ENCODE results near the gene PIM3.
A peak's percentile ranks its signal among the peaks of the same experiment; 100 is the strongest.

Gene PIM3

DNA sequence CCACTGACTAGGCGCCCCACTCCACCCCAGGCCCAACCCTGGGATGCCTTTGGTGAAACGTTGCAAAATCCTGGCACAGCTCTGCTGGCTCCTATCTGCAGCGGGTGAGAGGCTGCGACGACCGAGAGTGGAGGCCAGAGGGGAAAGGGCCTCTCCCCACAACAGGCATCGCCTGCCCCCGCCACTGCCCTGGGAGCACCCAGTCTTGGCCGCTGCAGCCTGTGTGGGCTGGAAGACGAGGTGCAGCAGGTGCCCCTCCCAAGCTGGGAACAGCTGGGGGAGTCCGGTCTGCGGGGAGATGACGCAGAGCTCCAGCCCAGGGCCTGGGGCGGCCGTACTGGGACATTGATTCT lies 4.2 kb upstream of the PIM3 start:
- DNase-seq (ENCODE audit: low read depth): no peak

GRCh38 chr22:49956914-49957825 lies 3.4 kb upstream of the PIM3 start:
- no peak for DNase-seq (ENCODE audit: low read depth)

GRCh38 chr22:49957826-49958365 lies 2.7 kb upstream of the PIM3 start:
- DNase-seq (ENCODE audit: low read depth): no peak

- no peak for DNase-seq (ENCODE audit: low read depth)
These were observed 2.1 kb upstream of the PIM3 start for GRCh38 chr22:49958366-49958921.

- DNase-seq (ENCODE audit: low read depth): no peak
These were observed 1.4 kb upstream of the PIM3 start for GRCh38 chr22:49958931-49959781.

- no peak for DNase-seq (ENCODE audit: low read depth)
These were observed 802 bp upstream of the PIM3 start for GRCh38 chr22:49959782-49960158.

GRCh38 chr22:49961005-49961600 lies 531 bp downstream of the PIM3 start:
- DNase-seq (ENCODE audit: low read depth): no peak

- DNase-seq (ENCODE audit: low read depth): no peak
These were observed 1.0 kb downstream of the PIM3 start for GRCh38 chr22:49961601-49962011.

DNA sequence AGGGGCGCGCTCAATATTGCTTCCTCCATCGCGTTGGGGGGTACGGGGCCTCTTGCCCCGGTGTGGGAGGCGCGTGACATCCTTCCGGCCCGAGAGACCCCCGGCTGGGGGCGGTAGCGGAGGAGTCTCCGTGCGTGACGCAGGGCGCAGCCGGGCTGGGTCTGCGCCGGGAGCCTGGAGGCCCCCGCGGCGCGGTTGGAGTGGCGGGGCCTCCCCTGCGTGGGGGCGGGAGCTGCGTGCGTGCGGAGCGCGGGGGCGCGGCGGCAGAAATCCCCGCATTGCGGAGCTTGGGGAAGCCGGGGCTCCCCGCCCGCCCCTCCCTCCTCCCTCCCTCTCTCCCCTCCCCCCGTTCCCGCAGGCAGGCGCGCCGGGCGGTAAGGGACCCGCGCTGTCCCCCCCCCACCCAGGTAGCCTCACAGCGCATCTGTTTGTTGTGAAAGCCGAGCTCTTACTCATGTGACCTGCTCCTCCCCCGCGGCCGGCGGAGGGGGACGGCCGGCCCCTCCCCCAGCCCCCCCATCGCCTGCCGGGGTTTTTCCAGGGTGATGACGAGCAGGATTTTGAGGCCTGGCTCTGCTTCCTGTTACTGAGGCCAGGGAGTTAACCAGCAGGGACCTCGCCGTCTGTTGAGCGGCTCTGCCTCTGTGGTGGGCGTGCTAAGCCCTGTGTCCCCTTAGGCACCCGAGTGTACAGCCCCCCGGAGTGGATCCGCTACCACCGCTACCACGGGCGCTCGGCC lies 1.6 kb downstream of the PIM3 start:
- DNase-seq (ENCODE audit: low read depth): peak; percentile 66

- no peak for DNase-seq (ENCODE audit: low read depth)
These were observed 2.4 kb downstream of the PIM3 start for GRCh38 chr22:49962751-49963646.

DNA sequence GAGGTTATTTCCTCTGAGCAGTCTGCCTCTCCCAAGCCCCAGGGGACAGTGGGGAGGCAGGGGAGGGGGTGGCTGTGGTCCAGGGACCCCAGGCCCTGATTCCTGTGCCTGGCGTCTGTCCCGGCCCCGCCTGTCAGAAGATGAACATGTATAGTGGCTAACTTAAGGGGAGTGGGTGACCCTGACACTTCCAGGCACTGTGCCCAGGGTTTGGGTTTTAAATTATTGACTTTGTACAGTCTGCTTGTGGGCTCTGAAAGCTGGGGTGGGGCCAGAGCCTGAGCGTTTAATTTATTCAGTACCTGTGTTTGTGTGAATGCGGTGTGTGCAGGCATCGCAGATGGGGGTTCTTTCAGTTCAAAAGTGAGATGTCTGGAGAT lies 3.1 kb downstream of the PIM3 start:
- no peak for DNase-seq (ENCODE audit: low read depth)

DNA sequence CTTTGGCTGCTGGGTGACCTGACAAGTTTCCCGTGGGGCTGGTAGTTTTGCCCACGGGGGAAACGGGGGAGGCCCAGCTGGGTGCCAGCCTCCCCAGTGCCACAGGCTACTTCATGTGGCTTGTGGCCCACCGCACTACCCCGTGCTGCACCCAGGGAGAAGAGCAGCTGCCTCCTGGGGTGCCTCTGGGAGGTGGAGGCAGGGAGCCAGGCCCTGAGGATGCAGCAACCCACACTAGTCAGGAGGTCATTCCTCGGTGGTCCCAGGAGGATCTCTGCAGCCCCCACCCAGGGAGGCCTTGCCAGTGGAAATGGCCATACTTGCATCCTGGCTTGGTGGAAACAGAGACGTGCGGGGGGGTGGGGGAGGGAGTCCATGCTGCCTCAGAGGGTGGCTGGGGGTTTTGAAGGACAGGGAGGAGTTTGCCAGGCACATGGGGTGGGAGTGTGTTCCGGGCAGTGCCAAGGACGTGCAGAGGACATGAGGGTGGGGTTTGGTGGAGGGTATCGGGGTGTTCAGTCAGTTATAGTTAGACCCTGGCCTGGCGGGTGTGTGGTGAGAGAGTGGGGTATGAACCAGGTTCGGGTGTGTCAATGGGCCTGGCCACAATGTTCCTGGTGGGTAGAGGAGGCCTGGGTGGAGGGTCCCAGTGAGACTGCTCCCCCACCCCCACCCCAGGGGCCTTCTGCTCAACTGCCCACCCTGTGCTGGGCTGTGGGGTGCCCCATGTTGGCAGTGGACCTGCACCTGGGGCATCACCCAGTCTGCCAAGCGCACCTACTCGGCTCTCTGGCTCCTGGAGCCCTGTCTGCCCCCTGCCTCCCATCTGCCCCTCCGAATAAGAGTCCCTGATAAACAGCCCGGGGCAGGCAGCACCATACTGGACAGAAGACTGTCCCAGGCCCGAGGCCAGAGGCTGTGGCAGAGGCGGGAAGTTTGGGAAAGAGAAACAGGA lies 3.8 kb downstream of the PIM3 start:
- no peak for DNase-seq (ENCODE audit: low read depth)

- DNase-seq (ENCODE audit: low read depth): no peak
These were observed 4.8 kb downstream of the PIM3 start for GRCh38 chr22:49965091-49966040.

DNA sequence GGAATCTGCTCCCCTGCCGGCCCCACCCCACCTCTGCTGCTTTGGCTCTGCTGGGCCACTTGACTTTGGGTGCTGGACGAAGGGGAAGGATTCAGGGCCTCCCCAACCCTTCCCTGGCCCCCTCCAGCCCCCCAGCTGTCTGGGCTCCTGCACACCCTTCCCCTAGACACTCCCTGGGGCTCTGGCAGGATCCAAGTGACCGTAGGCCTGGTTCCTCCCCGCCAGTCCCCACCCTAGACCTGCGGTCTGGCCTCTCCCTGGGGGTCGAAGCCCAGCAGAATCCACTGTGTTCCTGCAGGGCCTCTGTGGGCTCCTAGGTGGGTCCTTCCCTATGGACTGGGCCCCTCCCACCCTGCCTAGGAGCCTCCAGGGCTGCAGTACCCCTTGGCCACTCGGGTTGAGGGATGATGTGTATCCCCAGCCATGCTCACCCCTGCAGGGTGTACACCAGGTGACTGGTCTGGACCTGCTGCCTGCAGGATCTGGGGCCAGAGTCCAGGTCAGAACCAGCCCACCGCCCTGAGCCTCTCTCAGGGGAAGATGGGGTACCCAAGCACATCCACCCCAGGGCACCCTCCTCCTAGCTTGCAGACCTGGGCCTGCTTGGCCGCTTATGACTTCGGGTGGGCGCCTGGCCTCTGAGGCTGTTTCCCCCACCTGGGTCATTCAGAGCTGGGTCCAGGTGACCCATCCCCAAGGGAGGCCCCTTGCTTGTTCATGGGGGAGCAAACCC lies 5.6 kb downstream of the PIM3 start:
- DNase-seq (ENCODE audit: low read depth): no peak

- no peak for DNase-seq (ENCODE audit: low read depth)
These were observed 6.5 kb downstream of the PIM3 start for GRCh38 chr22:49966774-49967705.

- no peak for DNase-seq (ENCODE audit: low read depth)
These were observed 7.2 kb downstream of the PIM3 start for GRCh38 chr22:49967706-49968208.
